A549 treated with DMSO at 1 μM for 4 hours (cell line): Measurements from ENCODE around the gene TAF8. TPM values are rescaled to one million over a fixed set of nuclear protein-coding genes. Genes with fewer than 3 reads are reported as not detected.

Experiments
- total RNA-seq: library from RNA; stranded (reverse); fragments of 200-300 nt; extraction: Qiagen RNA extraction; gene quantifications from 5 replicates; pipeline ENCODE4 v1.2.3, GENCODE V29; 2022; ENCODE audit warnings: low read depth

The TAF8 gene, protein sequence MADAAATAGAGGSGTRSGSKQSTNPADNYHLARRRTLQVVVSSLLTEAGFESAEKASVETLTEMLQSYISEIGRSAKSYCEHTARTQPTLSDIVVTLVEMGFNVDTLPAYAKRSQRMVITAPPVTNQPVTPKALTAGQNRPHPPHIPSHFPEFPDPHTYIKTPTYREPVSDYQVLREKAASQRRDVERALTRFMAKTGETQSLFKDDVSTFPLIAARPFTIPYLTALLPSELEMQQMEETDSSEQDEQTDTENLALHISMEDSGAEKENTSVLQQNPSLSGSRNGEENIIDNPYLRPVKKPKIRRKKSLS
- total RNA-seq: 12.7 to 13.5 TPM (median 13.1 TPM) in 5 replicates

DNA sequence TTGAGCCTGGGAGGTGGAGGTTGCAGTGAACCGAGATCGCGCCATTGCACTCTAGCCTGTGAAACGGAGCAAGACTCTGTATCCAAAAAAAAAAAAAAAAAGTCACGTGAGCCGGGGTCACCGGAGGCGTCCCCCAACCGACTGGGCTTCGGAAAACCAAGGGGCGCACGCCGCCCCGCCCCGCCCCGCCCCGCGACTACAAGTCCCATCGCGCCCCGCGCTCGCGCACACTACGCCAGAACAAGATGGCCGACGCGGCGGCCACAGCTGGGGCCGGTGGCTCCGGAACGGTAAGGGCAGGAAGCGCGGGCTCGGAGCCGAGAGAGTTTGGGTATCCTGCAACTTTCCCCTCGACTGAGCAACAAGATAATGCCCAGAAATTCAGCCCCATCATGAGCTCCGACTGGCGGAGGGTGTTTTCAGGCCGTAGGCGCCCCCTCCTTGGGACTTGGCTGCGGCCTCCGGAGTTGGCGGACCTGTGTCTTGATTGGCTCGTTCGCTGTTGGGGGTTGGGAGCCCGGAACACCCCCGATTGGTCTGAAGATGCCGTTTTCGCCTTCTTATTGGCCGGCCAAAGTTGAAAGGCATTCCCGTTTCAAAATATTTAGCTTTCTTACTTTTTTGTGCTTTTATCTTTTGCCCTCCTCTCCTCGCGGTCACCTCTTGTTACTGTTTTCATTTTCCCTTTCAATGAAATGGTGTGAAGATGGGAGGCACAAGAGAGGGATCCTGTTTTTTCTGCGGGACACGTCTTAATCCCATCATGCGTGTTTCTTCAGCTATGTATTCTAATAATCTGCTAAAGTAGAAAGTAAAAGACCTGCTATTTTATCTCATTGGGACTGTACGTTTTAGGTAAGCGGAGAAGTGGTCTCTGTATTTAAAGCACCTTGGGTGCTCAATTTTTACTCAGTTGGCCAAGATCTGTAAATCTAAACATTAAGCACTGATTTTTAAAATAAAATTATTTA is at the start of gene TAF8:
Gene TAF8 (plus strand): TSS at position 228 of the 971 bp plus-strand sequence. CDS start 18 bp downstream, at position 246.

Other genes with a start within 250 kb of the TAF8 start
- gene USP49, start 155.1 kb upstream of the TAF8 start, total RNA-seq: 1.1 to 1.9 TPM (median 1.5 TPM) in 5 replicates
- gene MED20, start 129.4 kb upstream of the TAF8 start, total RNA-seq: 13.6 to 15.5 TPM (median 15.0 TPM) in 5 replicates
- 41.1 to 49.0 TPM (median 42.6 TPM) in 5 replicates for gene BYSL, start 129.0 kb upstream of the TAF8 start, total RNA-seq
- 159 to 199 TPM (median 189 TPM) in 5 replicates for gene CCND3, start 108.7 kb upstream of the TAF8 start, total RNA-seq
- 1.1 to 1.3 TPM (median 1.3 TPM) in 5 replicates for gene C6orf132, start 92.1 kb downstream of the TAF8 start, total RNA-seq
- not detected in 5 replicates for gene GUCA1A, start 122.8 kb downstream of the TAF8 start, total RNA-seq
- gene GUCA1B, start 144.4 kb downstream of the TAF8 start, total RNA-seq: 0.41 to 0.99 TPM (median 0.64 TPM) in 5 replicates
- 36.5 to 45.3 TPM (median 40.1 TPM) in 5 replicates for gene MRPS10, start 167.3 kb downstream of the TAF8 start, total RNA-seq